IMR-90 (cell line): Measurements from ENCODE around the gene GPR17. TPM values are rescaled to one million over a fixed set of nuclear protein-coding genes. Genes with fewer than 3 reads are reported as not detected.

Experiments
- ATAC-seq: fragments of 200-7000 bp; cut with Tn5 transposase; 2 replicates; pipeline ENCODE4 v1.9.1; 2020; ENCODE audit warnings: low read depth, mild to moderate bottlenecking, moderate library complexity
- BruUV-seq: library from RNA; stranded (reverse); fragments of 400-500 nt; replicated peaks from 2 replicates; lab custom pipeline; 2021; lab: Mats Ljungman, UMichigan
- CTCF ChIA-PET: fragments of 300-600 bp; formaldehyde crosslinking; extraction: SDS; loops from one replicate; lab custom pipeline; 2021; ENCODE audit warnings: antibody characterized with exemption; lab: Yijun Ruan, JAX
- POLR2A ChIA-PET: fragments of 300-600 bp; sonication (Branson Sonifier 250); formaldehyde crosslinking; loops from one replicate; lab custom pipeline; 2022; ENCODE audit warnings: antibody characterized with exemption; ENCODE audit not compliant: unreplicated experiment; lab: Charles Lee
- DNase-seq: peaks from one replicate; pipeline ENCODE4 v3.0.0; 2013
- H2AFZ ChIP-seq: replicated peaks from 2 replicates; pipeline ENCODE3; 2013; ENCODE audit warnings: low read length, mild to moderate bottlenecking; ENCODE audit not compliant: poor library complexity
- H2AK5ac ChIP-seq: 2 replicates; pipeline ENCODE4 v1.6.1; 2013; ENCODE audit warnings: low read depth, low read length, inconsistent platforms
- H2AK9ac ChIP-seq: replicated peaks from 2 replicates; pipeline ENCODE3; 2013; ENCODE audit warnings: mild to moderate bottlenecking, low read depth, low read length, moderate library complexity; ENCODE audit not compliant: poor library complexity
- H2BK120ac ChIP-seq: 2 replicates; pipeline ENCODE4 v1.6.1; 2013; ENCODE audit warnings: low read depth, low read length, inconsistent platforms
- H2BK15ac ChIP-seq: 3 replicates; pipeline ENCODE4 v1.6.1; 2013; ENCODE audit warnings: low read depth, low read length, inconsistent platforms
- H2BK20ac ChIP-seq: 2 replicates; pipeline ENCODE4 v1.6.1; 2013; ENCODE audit warnings: low read depth, mild to moderate bottlenecking, inconsistent platforms, low read length, moderate library complexity
- H2BK5ac ChIP-seq: 2 replicates; pipeline ENCODE4 v1.6.1; 2013; ENCODE audit warnings: mild to moderate bottlenecking, low read depth, low read length, inconsistent platforms; ENCODE audit not compliant: poor library complexity, severe bottlenecking
- H3K14ac ChIP-seq: replicated peaks from 2 replicates; pipeline ENCODE4 v1.6.1; 2013; ENCODE audit warnings: low read depth, low read length, inconsistent platforms
- H3K18ac ChIP-seq: 2 replicates; pipeline ENCODE4 v1.6.1; 2013; ENCODE audit warnings: low read depth, low read length, control low read depth
- H3K23ac ChIP-seq: 2 replicates; pipeline ENCODE4 v1.6.1; 2013; ENCODE audit warnings: low read depth, low read length, inconsistent platforms
- H3K27ac ChIP-seq: 2 replicates; pipeline ENCODE4 v1.5.1; 2013; ENCODE audit warnings: mild to moderate bottlenecking, control low read depth, low read length; ENCODE audit not compliant: insufficient read depth
- H3K27me3 ChIP-seq: 2 replicates; pipeline ENCODE4 v1.6.1; 2013; ENCODE audit warnings: low read length; ENCODE audit not compliant: control insufficient read depth, insufficient read depth
- H3K36me3 ChIP-seq: 2 replicates; pipeline ENCODE4 v1.6.1; 2013; ENCODE audit warnings: low read length, mixed read lengths; ENCODE audit not compliant: control insufficient read depth, insufficient read depth
- H3K4ac ChIP-seq: 2 replicates; pipeline ENCODE4 v1.6.1; 2013; ENCODE audit warnings: low read depth, low read length, inconsistent platforms
- H3K4me1 ChIP-seq: 2 replicates; pipeline ENCODE4 v1.6.1; 2013; ENCODE audit warnings: low read length, mixed read lengths; ENCODE audit not compliant: control insufficient read depth, insufficient read depth
- H3K4me2 ChIP-seq: 2 replicates; pipeline ENCODE4 v1.6.1; 2013; ENCODE audit warnings: low read depth, mild to moderate bottlenecking, control low read depth, low read length, moderate library complexity
- H3K4me3 ChIP-seq: 2 replicates; pipeline ENCODE4 v1.5.1; 2013; ENCODE audit warnings: low read depth, mild to moderate bottlenecking, control low read depth, low read length, moderate library complexity; ENCODE audit not compliant: insufficient read depth
- H3K56ac ChIP-seq: 2 replicates; pipeline ENCODE4 v1.6.1; 2013; ENCODE audit warnings: low read length, inconsistent platforms; ENCODE audit not compliant: insufficient read depth; ENCODE audit errors: extremely low read depth
- H3K79me1 ChIP-seq, 2 experiments: 2 replicates each; pipeline ENCODE4 v1.6.1; 2013; ENCODE audit warnings: low read length in 2 of 2, inconsistent platforms in 1 of 2, low read depth in 1 of 2
- H3K9ac ChIP-seq: 2 replicates; pipeline ENCODE4 v1.6.1; 2013; ENCODE audit warnings: low read depth, low read length, control low read depth
- H3K9me1 ChIP-seq: 2 replicates; pipeline ENCODE4 v1.6.1; 2013; ENCODE audit warnings: low read length, inconsistent platforms; ENCODE audit not compliant: insufficient read depth
- H3K9me3 ChIP-seq: 2 replicates; pipeline ENCODE4 v1.6.1; 2013; ENCODE audit warnings: low read length; ENCODE audit not compliant: control insufficient read depth, insufficient read depth
- H4K20me1 ChIP-seq: 2 replicates; pipeline ENCODE4 v1.6.1; 2013; ENCODE audit warnings: low read length, inconsistent platforms; ENCODE audit not compliant: insufficient read depth
- H4K5ac ChIP-seq: 2 replicates; pipeline ENCODE4 v1.6.1; 2013; ENCODE audit warnings: mild to moderate bottlenecking, low read depth, low read length, control low read depth
- H4K8ac ChIP-seq, 2 experiments: 2 replicates each; pipeline ENCODE4 v1.6.1; 2013; ENCODE audit warnings: low read depth in 2 of 2, low read length in 2 of 2, control low read depth in 1 of 2, inconsistent platforms in 1 of 2
- H4K91ac ChIP-seq: 2 replicates; pipeline ENCODE4 v1.6.1; 2013; ENCODE audit warnings: low read depth, low read length, inconsistent platforms; ENCODE audit not compliant: insufficient read depth
- BHLHE40 ChIP-seq: fragments of 150-350 bp; IDR thresholded peaks from 2 replicates; pipeline ENCODE4 v1.6.1; 2016; ENCODE audit warnings: mild to moderate bottlenecking, low read depth, low read length
- CEBPB ChIP-seq: IDR thresholded peaks from 2 replicates; pipeline ENCODE4 v1.6.1; 2012; ENCODE audit warnings: low read depth, low read length, improper control_type of control experiment
- CHD1 ChIP-seq: IDR thresholded peaks from 2 replicates; pipeline ENCODE4 v1.6.1; 2012; ENCODE audit warnings: low read depth, low read length, improper control_type of control experiment
- CTCF ChIP-seq: conservative IDR thresholded peaks from 2 replicates; pipeline ENCODE4 v1.5.1; 2012; ENCODE audit warnings: mild to moderate bottlenecking, low read depth, low read length, improper control_type of control experiment
- ELK1 ChIP-seq: fragments of 150-350 bp; IDR thresholded peaks from 2 replicates; pipeline ENCODE4 v1.6.1; 2016; ENCODE audit warnings: low read depth, mild to moderate bottlenecking, low read length, moderate library complexity, borderline replicate concordance
- FOS ChIP-seq: fragments of 150-350 bp; IDR thresholded peaks from 2 replicates; pipeline ENCODE4 v1.6.1; 2016; ENCODE audit warnings: low read depth, low read length
- MAFK ChIP-seq: IDR thresholded peaks from 2 replicates; pipeline ENCODE4 v1.6.1; 2012; ENCODE audit warnings: low read depth, low read length, improper control_type of control experiment
- MAZ ChIP-seq: IDR thresholded peaks from 2 replicates; pipeline ENCODE4 v1.6.1; 2012; ENCODE audit warnings: low read depth, mild to moderate bottlenecking, low read length, improper control_type of control experiment, moderate library complexity, borderline replicate concordance
- MXI1 ChIP-seq: IDR thresholded peaks from 2 replicates; pipeline ENCODE4 v1.6.1; 2012; ENCODE audit warnings: low read depth, mild to moderate bottlenecking, low read length, moderate library complexity, borderline replicate concordance
- NFE2L2 ChIP-seq: fragments of 150-350 bp; IDR thresholded peaks from 2 replicates; pipeline ENCODE4 v1.6.1; 2016; ENCODE audit warnings: low read depth, mild to moderate bottlenecking, low read length
- RAD21 ChIP-seq: IDR thresholded peaks from 2 replicates; pipeline ENCODE4 v1.6.1; 2012; ENCODE audit warnings: low read length, improper control_type of control experiment
- RCOR1 ChIP-seq: IDR thresholded peaks from 2 replicates; pipeline ENCODE4 v1.6.1; 2012; ENCODE audit warnings: mild to moderate bottlenecking, low read length, improper control_type of control experiment; ENCODE audit not compliant: insufficient replicate concordance
- RFX5 ChIP-seq: IDR thresholded peaks from 2 replicates; pipeline ENCODE4 v1.8.0; 2012; ENCODE audit warnings: low read depth, mild to moderate bottlenecking, low read length, moderate library complexity
- SMC3 ChIP-seq: fragments of 150-350 bp; IDR thresholded peaks from 2 replicates; pipeline ENCODE4 v1.6.1; 2016; ENCODE audit warnings: low read depth, mild to moderate bottlenecking, antibody characterized with exemption, low read length, moderate library complexity
- USF2 ChIP-seq: fragments of 150-350 bp; IDR thresholded peaks from 2 replicates; pipeline ENCODE4 v1.6.1; 2017; ENCODE audit warnings: mild to moderate bottlenecking, antibody characterized with exemption, low read length, low read depth
- WGBS, 2 experiments: methylation state at CpG; one replicate each; pipeline versions ENCODE4 v1.1.5 to v1.1.7; 2013; ENCODE audit warnings: missing lambda C conversion rate in 2 of 2; ENCODE audit not compliant: insufficient read length in 1 of 2; ENCODE audit errors: extremely low coverage in 2 of 2; 5-methylcytosine and 5-hydroxymethylcytosine counted together
- dilution Hi-C: fragments of 300-500 bp; cut with HindIII; formaldehyde crosslinking; loops from one replicate; pipeline ENCODE4 v1.14.3; 2018; ENCODE audit warnings: low sequenced_read_pairs; ENCODE audit not compliant: unreplicated experiment
- in situ Hi-C: fragments of 300-500 bp; cut with MboI; formaldehyde crosslinking; loops from 3 replicates; pipeline ENCODE4 v1.14.3; 2019; ENCODE audit warnings: low sequenced_read_pairs, inconsistent platforms, mixed read lengths
- intact Hi-C: fragments of 100-400 bp; cut with micrococcal nuclease; formaldehyde crosslinking; loops from 2 replicates; pipeline ENCODE4 v1.10.0; 2022
- polyA plus RNA-seq, 3 experiments: library from polyadenylated mRNA; depleted of rRNA; stranded (reverse); fragments of >200 nt; gene quantifications; 2 replicates each; pipeline ENCODE4 v1.2.3, GENCODE V29; 2012; ENCODE audit warnings: low replicate concordance in 1 of 3
- total RNA-seq: library from RNA; depleted of rRNA; stranded (reverse); fragments of >200 nt; gene quantifications from 2 replicates; pipeline ENCODE4 v1.2.3, GENCODE V29; 2012

GPR17 gene
- total and polyA plus RNA-seq, 2 of the 4 experiments (the other 2 are of a cell fraction) = not detected

GRCh38 chr2:127633556-127634065 is 12.3 kb upstream of the GPR17 start:
- peaks cover 2% of the 10 kb centered on the region; the same call in 1 of the 2 replicates for H3K36me3 ChIP-seq
- 86% methylated on average over 6 of the region's 9 CpGs; no CpG with 5 or more reads in 1 of the 2 experiments for WGBS, 2 experiments
- peaks cover 14% of the 10 kb centered on the region for H3K4me1 ChIP-seq
- H4K20me1 ChIP-seq = no peaks in the 10 kb centered on the region
- H4K5ac ChIP-seq = no peak overlapping the region
- no peak overlapping the region; the same call in 1 of the 2 replicates for H2AK5ac ChIP-seq
- ATAC-seq (no peak), DNase-seq (no peak)
- no peak overlapping the region for H3K18ac ChIP-seq
- no peak overlapping the region for H3K14ac ChIP-seq
- TF ChIP-seq SMC3 = no peak
- no peak for TF ChIP-seq CTCF
- TF ChIP-seq MXI1 = no peak
- no peak for TF ChIP-seq MAFK
- no peak for TF ChIP-seq CEBPB
- TF ChIP-seq CHD1 = no peak
- no peak for TF ChIP-seq ELK1
- no peak for TF ChIP-seq USF2
- TF ChIP-seq NFE2L2 = no peak
- TF ChIP-seq RAD21 = no peak
- no peak for TF ChIP-seq BHLHE40
- TF ChIP-seq FOS = no peak
- TF ChIP-seq RCOR1 = no peak
- no peak for TF ChIP-seq RFX5
- TF ChIP-seq MAZ = no peak
- H3K27me3 ChIP-seq = no peaks in the 10 kb centered on the region
- H2BK15ac ChIP-seq = no peak overlapping the region
- H2BK5ac ChIP-seq = no peak overlapping the region
- H3K4me3 ChIP-seq = no peak overlapping the region
- intact Hi-C loops (no loop called here), dilution Hi-C loops (no loop called here), in situ Hi-C loops (no loop called here)
- H2BK120ac ChIP-seq = no peak overlapping the region
- POLR2A ChIA-PET = no interaction called here
- peaks cover 12% of the 10 kb centered on the region for H3K9me1 ChIP-seq
- H4K91ac ChIP-seq = no peak overlapping the region
- H3K4ac ChIP-seq = peak overlapping the region; percentile 16; the same call in 1 of the 2 replicates
- peak overlapping the region; percentile 63 for H2AFZ ChIP-seq
- H2AK9ac ChIP-seq = peak overlapping the region; percentile 72
- H4K8ac ChIP-seq = no peak overlapping the region
- no peak overlapping the region for H3K56ac ChIP-seq
- H3K4me2 ChIP-seq = no peak overlapping the region
- H3K9ac ChIP-seq = no peak overlapping the region
- no peak overlapping the region for H3K23ac ChIP-seq
- no peak overlapping the region for H3K27ac ChIP-seq
- H3K79me1 ChIP-seq = peaks cover 0 to 11% of the 10 kb centered on the region in 2 experiments; a peak in 1 of 4 replicates
- CTCF ChIA-PET = no interaction called here
- no peaks in the 10 kb centered on the region for H3K9me3 ChIP-seq
- no peak overlapping the region for H2BK20ac ChIP-seq
- BruUV-seq = no TSS peak
